GM18858 (cell line): Measurements from ENCODE around the gene IL12A.

Experiments used
- ATAC-seq: cut with Tn5 transposase; IDR thresholded peaks from one replicate; pipeline ENCODE4 v1.9.1; 2021; ENCODE audit not compliant: unreplicated experiment

The IL12A gene

GRCh38 chr3:159989973-159990846 is 1.6 kb downstream of the IL12A start:
- ATAC-seq, result no peak

- no peak for ATAC-seq
These were observed 3.0 kb downstream of the IL12A start for GRCh38 chr3:159991591-159991990.

GRCh38 chr3:159992589-159992988 is 4.0 kb downstream of the IL12A start:
- no peak for ATAC-seq

- ATAC-seq, result no peak
These were observed 5.5 kb downstream of the IL12A start for GRCh38 chr3:159994182-159994581.

- no peak for ATAC-seq
These were observed 6.5 kb downstream of the IL12A start for GRCh38 chr3:159995091-159995490.

- ATAC-seq, result no peak
These were observed 7.4 kb downstream of the IL12A start for GRCh38 chr3:159996018-159996417.

- no peak for ATAC-seq
These were observed 8.3 kb downstream of the IL12A start for GRCh38 chr3:159996959-159997358.

GRCh38 chr3:160001148-160001760 is 12.6 kb downstream of the IL12A start:
- no peak for ATAC-seq

- no peak for ATAC-seq
These were observed 13.4 kb downstream of the IL12A start for GRCh38 chr3:160001850-160002623.

GRCh38 chr3:160003520-160004128 is 15.0 kb downstream of the IL12A start:
- peak; percentile 83 for ATAC-seq

- no peak for ATAC-seq
These were observed 16.4 kb downstream of the IL12A start for GRCh38 chr3:160005004-160005403.

- peak; percentile 30 for ATAC-seq
These were observed 17.9 kb downstream of the IL12A start for GRCh38 chr3:160006282-160007163.

GRCh38 chr3:160008961-160009360 is 20.3 kb downstream of the IL12A start:
- no peak for ATAC-seq

- peak; percentile 19 for ATAC-seq
These were observed 20.9 kb downstream of the IL12A start for GRCh38 chr3:160009525-160009924.

GRCh38 chr3:160010578-160010977 is 21.9 kb downstream of the IL12A start:
- peak; percentile 64 for ATAC-seq

GRCh38 chr3:160012108-160012507 is 23.5 kb downstream of the IL12A start:
- ATAC-seq, result peak; percentile 84

GRCh38 chr3:160016972-160017371 is 28.3 kb downstream of the IL12A start:
- no peak for ATAC-seq

GRCh38 chr3:160018959-160019358 is 30.3 kb downstream of the IL12A start:
- no peak for ATAC-seq

GRCh38 chr3:160020057-160020711 is 31.5 kb downstream of the IL12A start:
- ATAC-seq, result no peak

GRCh38 chr3:160022068-160022467 is 33.4 kb downstream of the IL12A start:
- ATAC-seq, result no peak
